Stimulated activated CD8-positive, alpha-beta memory T cell treated with anti-CD3 and anti-CD28 coated beads, Interleukin-4, amount 100 ng/mL, for 1 hour (primary cell): Measurements from ENCODE around the gene GPN1.
"Not testable (repeated sequence)": the region's sequence is repeated elsewhere in the genome, so short reads cannot be mapped to it uniquely, and the experiment has no call there.

ENCODE experiments used
- DNase-seq, 2 donors: peaks; one replicate each; pipeline ENCODE4 v3.0.0-alpha.2; 2020; ENCODE audit warnings: low read depth in 2 of 2, low spot score in 1 of 2

Gene GPN1

DNA sequence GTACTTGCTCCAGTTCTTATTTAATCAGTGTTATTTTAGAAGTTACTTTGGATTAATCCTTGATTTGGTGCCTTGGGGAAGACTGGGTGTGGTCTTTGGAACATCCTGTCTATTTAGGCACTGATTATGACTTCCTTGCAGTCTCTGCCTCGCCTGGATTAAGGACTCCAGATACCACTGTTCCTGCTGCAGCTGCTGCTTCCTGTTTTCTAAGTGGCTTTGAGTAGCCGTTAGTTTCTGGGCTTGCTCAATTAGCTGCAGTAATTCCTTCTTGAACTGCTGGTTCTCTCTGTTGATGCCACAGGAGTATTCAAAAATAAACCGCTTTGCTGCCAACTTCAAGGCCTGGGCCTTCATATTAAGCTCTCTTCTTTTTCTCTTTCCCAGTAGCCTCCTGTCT lies 1.9 kb upstream of the GPN1 start:
- not testable (repeated sequence) for DNase-seq

DNA sequence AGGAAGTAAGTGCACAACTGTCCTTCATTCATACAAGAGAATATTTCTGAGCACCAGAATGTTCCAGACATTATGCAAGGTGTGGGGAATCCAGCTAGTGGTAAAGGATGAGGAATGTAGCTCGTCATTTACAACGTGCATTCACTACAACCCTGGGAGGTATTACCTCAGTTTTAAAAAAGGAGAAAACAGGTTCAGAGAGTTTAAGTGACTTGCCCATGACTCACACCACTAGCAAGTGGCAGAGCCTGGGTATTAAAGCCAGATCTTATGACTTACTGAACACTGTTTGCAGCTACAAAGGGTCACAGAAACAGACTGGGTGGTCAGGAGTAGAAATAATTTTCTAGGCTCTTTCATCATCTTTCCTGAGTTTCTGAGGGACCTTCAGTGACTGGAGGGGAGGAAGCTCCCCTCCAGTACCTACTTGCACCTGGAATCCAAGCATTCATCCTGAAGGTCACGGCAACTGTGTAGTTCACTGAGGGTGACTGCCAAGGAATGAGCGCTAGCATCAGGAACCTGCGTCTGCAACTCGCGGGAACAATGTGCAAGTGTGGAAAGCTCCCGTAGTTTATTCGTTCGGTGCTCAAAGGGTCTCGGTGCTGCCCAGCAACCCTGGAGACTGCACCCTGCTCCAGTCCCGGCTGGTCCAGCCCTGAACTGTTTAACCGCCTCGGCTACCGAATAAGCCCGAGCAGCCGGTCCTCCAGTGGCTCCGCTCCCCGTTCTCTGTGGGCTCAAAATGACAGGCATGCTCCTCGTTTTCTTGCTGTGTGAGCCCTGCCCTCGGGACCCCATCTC lies 685 bp upstream of the GPN1 start:
- no peak for DNase-seq

DNA sequence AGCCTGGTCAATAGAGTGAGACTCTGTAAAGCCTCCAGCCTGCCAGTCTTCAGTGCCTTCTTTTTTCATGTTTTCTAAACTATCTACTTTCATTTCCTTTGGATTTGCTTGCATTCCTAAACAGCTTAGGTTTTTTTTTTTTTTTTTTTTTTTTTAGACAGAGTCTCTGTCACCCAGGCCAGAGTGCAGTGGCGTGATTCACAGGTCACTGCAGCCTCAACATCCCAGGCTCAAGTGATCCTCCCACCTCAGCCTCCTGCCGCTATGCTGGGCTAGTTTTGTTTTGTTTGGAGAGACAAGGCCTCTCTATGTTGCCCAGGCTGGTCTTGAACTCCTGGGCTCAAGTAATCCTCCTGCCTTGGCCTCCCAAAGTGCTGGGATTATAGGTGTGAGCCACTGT lies 1.4 kb downstream of the GPN1 start:
- not testable (repeated sequence) for DNase-seq

DNA sequence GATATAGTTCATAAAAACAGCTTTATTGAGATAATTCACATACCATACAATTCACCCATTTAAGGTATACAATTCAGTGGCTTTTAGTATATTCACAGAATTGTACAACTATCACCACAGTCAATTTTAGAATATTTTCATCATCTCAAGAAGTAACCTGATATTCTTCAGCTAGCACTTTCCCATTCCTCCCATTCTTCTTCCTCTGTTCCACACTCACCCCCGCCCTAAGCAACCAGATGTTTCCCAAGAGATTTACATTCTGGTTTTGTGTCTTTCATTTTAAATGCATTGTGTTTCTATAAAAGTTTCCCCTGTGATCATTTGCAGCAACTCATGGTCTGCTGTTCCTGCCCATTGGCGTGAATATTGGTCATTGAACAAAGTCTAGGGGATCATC lies 5.4 kb downstream of the GPN1 start:
- no peak for DNase-seq

DNA sequence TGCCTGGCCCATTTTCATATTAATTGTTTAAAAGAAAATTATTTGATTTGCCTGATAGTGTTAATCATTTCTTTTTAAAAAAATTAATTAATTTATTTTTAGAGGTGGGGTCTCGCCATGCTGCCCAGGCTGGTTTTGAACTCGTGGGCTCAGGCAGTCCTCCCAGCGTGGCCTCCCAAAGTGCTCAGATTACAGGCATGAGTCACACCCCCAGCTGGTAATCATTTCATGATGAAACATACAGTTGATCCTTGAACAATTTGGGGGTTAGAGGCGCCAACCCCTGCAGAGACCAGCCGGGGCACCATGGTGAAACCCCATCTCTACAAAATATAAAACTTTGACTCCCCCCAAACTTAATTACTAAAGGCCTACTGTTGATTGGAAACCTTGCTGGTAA lies 7.9 kb downstream of the GPN1 start:
- DNase-seq: no peak

DNA sequence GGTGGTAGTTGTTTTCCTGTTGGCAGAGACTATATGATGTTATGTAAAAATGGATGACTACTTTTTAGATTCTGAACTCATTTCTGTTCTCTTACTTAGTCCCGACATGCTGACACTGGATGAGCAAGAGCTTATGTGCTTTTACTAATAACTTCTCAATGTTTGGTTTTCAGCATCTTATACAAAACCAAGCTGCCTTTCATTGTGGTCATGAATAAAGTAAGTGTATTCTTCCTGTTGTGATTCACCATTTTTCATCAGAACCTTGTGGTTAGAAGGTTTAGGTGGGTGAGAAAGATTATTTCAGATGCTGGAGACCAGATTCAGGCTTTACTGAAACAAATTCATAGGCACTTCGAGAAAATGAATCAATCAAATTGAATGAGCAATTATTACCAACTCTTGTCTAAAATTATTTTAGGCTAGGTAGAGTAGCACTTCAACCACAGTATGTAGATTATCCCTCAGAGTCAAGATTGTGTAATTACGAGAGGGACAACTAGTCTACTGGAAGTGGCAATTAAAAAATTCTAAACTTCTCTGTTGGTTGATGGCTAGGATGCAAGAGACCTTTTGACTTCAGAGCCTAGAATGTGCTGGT lies 9.3 kb downstream of the GPN1 start:
- no peak for DNase-seq

DNA sequence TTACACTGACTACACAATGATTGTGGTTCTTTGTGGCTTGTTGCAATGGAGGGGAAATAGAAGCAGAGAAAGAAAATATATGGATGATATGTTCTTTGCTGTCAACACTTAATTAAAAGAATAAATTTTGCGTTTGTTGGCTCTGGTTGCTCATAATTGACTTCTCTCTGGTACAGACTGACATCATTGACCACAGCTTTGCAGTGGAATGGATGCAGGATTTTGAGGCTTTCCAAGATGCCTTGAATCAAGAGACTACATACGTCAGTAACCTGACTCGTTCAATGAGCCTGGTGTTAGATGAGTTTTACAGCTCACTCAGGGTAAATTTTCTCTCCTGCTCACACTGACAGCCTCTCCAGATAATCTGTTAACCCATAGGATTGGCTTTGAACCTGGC lies 9.9 kb downstream of the GPN1 start:
- no peak for DNase-seq

DNA sequence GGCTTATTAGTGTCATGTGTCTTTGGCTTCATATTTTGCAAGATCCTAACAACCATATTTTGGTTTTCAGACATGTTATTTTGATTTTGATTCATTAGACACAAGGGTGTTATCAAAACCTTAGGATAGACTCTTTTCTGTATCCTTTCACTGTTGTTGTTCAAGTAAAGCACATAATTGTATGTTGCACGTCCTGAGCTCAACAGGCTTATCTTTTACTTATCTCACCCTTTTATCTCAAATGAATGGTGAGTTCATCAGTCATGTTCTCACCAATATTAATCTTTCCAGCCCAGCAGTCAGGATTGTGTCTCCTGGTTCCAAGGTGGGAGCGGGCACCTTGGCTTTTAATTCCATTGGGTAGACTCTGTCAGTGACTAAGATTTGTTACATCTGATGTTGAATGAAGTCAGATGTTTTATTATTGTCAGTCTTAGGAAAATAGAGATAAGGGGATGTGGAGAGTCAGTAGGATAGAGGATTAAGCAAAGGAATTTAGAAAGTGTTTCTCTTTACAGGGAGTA lies 11.9 kb downstream of the GPN1 start:
- no peak for DNase-seq

DNA sequence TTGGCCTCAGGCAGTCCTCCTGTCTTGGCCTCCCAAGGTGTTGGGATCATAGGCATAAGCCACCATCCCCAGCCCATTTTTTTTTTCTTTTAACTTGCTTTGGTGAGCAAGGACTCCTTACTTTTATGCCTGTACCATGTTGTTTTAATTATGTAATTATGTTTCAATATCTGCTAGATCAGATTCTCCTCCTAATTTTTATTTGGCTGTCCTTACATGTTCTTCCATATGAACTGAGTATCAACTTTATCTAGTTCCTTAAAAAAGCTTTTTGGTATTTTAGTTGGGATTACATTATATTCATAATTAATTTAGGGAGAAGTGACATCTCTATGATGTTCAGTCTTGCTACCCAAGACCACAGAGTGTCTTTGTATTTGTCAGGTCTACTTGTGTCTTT lies 16.3 kb downstream of the GPN1 start:
- DNase-seq: no peak

DNA sequence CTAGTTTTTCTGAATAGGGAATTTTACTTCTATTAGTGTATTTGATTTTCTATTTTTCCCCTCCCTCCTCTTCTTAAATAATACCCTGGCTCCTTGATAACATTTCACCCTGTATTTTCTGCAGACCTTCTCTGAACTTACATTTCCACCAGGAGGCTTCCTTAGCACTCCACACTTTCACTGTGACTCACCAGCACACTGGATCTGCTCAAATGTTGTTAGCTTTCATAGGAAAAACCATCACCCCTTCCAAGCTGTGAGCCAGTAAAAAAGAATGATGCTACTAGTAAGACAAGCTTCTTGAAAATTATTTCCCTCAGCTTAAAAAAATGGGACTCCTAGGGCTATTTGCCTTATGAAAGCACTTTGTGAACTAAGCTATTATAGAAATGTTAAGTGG lies 18.4 kb downstream of the GPN1 start:
- DNase-seq: no peak

DNA sequence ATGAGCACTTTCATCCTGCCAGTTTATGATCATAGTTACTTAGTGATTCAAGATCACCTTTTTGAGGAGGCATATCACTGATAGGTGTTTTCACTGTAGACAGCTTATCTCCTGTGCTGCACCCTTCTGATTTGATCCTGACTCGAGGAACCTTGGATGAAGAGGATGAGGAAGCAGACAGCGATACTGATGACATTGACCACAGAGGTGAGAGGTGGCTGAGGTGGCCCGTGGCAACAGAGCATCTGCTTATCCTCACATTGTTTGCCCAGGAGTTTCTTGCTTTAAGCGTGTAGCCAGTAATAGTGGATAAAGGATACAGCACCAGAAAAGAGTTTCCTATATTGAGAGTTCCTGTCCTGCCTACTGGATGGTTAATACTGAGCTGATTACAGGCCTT lies 18.9 kb downstream of the GPN1 start:
- no peak for DNase-seq

DNA sequence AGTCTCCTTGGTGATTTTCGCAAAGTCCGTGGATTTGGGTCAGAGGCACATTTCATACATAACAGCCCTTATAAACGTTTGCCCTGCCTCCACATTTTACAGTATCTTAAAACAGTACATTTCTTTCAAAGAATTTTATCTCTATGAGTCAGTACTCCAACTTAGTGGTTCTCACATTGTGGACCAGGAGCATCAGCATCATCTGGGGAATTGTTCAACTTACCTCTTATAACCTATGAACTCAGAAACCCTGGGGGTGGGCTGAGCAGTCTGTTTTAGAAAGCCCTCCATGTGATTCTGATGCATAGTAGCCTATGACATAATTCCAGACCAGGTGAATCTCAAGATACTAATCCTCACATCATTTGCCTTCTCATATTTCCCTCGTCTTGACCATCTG lies 22.2 kb downstream of the GPN1 start:
- no peak for DNase-seq

DNA sequence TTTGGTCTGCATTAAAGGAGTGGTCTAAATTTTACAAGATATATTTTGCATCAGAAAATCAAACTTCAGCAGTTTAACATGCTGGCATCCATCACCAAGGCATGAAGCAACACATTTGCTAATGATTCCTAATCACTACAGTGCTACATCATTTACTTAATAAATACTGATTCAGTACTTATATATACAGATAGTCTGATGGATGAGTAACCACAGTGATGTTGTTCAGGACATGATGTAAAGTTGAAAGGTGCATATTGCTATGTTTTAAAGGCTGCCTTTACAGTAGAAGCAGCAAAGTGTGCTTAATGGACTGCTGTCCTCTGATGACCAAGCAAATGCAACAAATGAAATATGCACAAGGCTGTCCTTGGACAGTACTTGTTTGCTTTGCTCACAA lies 23.5 kb downstream of the GPN1 start:
- DNase-seq: no peak

DNA sequence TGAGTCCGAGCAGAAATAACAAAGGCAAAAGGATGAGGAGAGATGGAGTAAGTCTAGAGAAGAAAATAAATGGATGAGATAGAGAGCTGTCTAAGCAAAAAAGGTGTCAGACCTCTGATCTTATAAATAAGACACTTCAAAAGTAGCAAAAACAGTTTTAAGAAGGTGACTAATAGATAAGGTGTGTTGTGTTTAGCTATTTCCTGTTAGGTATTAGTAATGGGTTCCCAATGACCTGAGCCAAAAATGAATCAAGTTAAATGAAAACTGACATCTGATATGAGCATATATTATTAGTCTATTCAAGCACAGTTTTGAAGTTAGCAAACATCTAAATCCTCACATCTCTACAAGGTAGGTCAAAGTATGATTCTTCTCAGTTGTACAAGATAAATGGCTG lies 23.9 kb downstream of the GPN1 start:
- DNase-seq: no peak

DNA sequence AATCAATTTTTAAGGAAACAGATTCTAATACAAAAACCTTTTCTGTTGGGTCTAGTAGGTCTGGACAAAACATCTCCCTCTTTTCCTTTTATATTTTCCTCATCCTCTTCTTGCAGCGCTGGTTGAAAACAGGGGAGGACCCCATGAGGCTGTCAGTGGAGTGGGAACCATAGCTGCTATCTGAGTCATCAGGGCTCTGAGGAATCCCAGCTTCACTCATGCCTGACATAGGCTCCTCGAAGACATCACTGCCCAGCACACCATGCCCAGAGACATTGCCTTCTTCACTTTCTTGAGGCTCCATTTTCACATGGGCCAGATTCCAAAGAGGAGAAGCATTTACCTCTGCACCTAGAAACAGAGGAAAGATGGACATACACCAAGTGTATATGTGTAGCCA lies 24.5 kb downstream of the GPN1 start:
- DNase-seq: no peak

DNA sequence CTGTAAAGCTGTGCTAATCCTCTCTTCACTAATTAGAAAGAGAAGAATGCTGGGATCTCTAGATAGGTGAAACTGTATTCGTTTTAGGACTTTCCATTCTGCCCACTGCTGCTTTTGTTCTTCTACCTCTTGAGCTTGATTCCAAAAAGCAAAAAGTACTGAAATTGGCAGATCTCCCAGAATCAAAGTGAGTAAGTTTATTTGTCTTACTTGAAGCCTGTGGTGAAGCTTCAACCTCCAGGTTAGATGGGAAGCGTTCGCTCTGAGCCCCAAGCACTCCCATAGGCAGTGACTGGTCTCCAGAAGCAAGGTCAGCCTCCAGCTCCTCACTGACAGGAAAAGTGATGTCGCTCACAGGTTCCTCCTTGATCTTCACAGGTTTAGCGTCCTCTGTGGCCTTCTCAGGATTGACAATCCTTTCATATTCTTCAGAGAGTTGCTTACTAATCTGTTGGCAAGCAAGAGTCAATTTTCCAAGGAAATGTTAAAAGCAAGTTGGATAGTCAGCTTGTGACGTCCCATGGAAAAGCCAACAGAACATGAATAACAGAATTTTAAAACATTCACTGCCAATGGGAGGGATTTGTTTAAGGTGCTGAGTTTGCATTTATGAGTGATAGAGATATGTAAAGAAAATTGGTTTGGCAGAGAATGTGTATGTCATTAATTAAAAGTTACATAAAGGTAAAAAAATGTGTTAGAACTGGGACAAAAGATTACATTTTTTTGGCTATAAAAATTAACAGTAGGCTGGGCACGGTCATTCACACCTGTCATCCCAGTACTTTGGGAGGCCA lies 26.5 kb downstream of the GPN1 start:
- no peak for DNase-seq

DNA sequence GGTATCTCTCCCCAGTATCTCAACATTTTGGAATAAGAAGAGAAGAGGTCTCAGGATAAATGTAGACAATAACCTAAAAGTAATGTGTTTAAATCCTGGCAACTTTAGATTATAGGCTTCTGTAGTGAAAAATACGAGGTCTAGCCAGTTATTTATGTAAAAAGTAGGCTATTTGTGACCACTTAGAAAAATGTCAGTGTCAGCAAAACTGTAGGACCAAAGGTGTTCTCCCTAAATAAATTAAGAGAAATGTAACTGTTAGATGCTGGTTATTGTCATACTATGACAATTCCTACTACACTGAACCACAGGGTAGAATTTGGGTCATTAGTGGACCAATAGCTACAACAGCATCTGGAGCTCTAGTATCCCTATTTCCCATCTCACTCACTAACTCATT lies 32.5 kb downstream of the GPN1 start:
- no peak for DNase-seq

DNA sequence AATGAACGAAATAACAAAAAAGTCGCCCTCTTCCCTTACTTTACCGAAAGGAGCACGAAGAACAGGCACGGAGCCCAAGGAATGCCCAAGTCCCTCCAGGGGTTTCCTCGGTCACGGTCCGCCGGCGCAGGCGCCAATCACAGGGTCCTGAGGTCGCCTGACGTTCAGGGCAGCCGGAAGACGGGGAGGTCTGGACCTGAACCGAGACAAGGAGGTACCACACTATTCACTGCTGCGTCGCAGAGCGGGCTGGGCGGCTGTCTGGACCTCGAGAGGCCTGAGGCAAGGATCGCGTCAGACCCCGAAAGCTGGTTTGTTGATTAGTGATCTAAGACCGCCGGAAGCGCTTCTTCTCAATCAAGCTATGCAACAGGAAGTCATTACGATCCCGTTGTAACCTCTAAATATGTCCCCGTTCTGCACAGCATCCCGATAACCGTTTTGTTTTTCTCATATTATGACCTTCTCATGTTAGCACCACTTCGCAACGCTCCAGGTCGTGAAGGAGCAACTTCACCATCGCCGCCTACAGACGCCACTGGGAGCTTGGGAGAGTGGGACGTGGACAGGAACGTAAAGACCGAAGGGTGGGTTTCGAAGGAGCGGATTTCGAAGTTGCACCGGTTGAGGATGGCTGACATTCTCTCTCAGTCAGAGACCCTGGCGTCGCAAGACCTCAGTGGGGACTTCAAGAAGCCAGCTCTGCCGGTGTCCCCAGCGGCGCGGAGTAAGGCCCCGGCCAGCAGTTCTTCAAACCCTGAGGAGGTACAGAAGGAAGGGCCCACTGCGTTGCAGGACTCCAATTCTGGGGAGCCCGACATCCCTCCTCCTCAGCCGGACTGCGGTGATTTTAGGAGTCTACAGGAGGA lies 34.7 kb downstream of the GPN1 start, which contains the start of the genes SLC4A1AP and SUPT7L:
Gene SLC4A1AP, plus strand, starts transcription at position 605 of the 869 bp plus-strand sequence. Its CDS starts 26 bp downstream, at position 631.
Gene SUPT7L, minus strand, starts transcription at position 330 of the 869 bp plus-strand sequence. CDS start 1,422 bp downstream, outside the sequence.
- peak; percentile 49 to 54 for DNase-seq

DNA sequence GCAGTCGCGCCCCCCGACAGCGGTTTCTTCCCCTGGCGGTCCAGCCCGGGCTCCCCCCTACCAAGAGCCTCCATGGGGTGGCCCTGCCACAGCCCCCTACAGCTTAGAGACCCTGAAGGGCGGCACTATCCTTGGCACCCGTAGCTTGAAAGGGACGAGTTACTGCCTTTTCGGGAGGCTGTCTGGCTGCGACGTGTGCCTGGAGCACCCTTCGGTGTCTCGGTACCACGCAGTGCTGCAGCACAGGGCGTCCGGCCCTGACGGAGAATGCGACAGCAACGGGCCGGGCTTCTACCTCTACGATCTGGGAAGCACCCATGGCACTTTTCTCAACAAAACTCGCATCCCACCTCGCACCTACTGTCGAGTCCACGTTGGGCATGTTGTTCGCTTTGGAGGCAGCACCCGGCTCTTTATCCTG lies 35.3 kb downstream of the GPN1 start:
- no peak for DNase-seq

DNA sequence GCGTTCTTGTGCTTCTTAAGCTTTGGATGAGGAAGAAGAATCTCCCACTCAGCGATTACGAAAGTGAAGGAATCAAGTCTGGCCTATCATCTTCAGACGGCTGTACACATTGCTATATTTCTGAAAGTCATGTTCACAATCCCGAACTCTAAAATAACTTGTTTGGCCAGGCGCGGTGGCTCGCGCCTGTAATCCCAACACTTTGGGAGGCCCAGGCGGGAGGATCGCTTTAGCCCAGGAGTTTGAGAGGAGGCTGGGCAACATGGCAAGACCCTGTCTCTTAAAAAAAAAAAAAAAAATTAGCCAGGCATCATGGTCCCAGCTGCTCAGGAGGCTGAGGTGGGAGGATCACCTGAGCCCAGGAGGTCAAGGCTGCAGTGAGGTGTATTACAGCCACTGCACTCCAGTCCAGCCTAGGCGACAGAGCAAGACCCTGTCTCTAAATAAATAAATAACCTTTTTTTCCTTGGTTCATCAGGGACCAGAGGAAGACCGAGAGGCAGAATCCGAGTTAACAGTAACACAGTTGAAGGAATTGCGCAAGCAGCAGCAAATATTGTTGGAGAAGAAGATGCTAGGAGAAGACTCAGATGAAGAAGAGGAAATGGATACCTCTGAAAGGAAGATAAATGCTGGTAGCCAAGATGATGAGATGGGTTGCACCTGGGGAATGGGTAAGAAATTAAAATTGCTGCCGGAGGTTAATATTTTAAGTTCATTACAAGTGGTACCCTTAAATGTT lies 35.9 kb downstream of the GPN1 start:
- DNase-seq: no peak
